Mesothelial cell of epicardium (in vitro differentiated cells): Measurements from ENCODE around the gene PLA2G6. TPM values are rescaled to one million over a fixed set of nuclear protein-coding genes. Genes with fewer than 3 reads are reported as not detected.

Source experiments
- DNase-seq, 2 experiments: peaks; one replicate each; pipeline ENCODE4 v3.0.0; 2021; ENCODE audit warnings: low spot score in 2 of 2; ENCODE audit not compliant: unreplicated experiment in 2 of 2
- H3K27ac Mint-ChIP-seq: 2 replicates; pipeline ENCODE4 v1.8.0; 2021; ENCODE audit warnings: mixed read lengths
- H3K27me3 Mint-ChIP-seq: 2 replicates; pipeline ENCODE4 v1.8.0; 2021; ENCODE audit warnings: low read depth, mixed read lengths
- H3K36me3 Mint-ChIP-seq: 2 replicates; pipeline ENCODE4 v1.8.0; 2021; ENCODE audit warnings: mixed read lengths
- H3K4me1 Mint-ChIP-seq: 2 replicates; pipeline ENCODE4 v1.8.0; 2021; ENCODE audit warnings: mixed read lengths
- H3K4me3 Mint-ChIP-seq: 2 replicates; pipeline ENCODE4 v1.8.0; 2021; ENCODE audit warnings: mild to moderate bottlenecking, moderate library complexity, mixed read lengths
- H3K9me3 Mint-ChIP-seq: 2 replicates; pipeline ENCODE4 v1.8.0; 2021; ENCODE audit warnings: mixed read lengths
- CTCF ChIP-seq: fragments of 200-600 bp; sonication (generic); IDR thresholded peaks from one replicate; pipeline ENCODE4 v1.5.0; 2021; ENCODE audit warnings: antibody characterized with exemption; ENCODE audit not compliant: unreplicated experiment
- total RNA-seq: library from RNA; stranded (reverse); gene quantifications from 3 replicates; pipeline ENCODE4 v1.2.1, GENCODE V29; 2021

The PLA2G6 gene
- total RNA-seq, 1 donor from 2014 or later, result 88.2 TPM

GRCh38 chr22:38221407-38221806 is 39.8 kb upstream of the PLA2G6 start:
- Mint-ChIP-seq H3K4me3 (no peak overlapping the region), H3K9me3 (no peaks in the 10 kb centered on the region), H3K4me1 (peaks cover 28% of the 10 kb centered on the region), H3K27ac (no peak overlapping the region), H3K27me3 (no peaks in the 10 kb centered on the region), H3K36me3 (peaks cover 14% of the 10 kb centered on the region)
- no peak for DNase-seq
- TF ChIP-seq CTCF, result no peak

- H3K27ac Mint-ChIP-seq, result peak overlapping the region; percentile 88
- H3K27me3 Mint-ChIP-seq, result no peaks in the 10 kb centered on the region
- H3K9me3 Mint-ChIP-seq, result no peaks in the 10 kb centered on the region
- no peak overlapping the region for H3K4me3 Mint-ChIP-seq
- no peak for TF ChIP-seq CTCF
- peaks cover 16% of the 10 kb centered on the region for H3K36me3 Mint-ChIP-seq
- no peak for DNase-seq
- H3K4me1 Mint-ChIP-seq, result peaks cover 28% of the 10 kb centered on the region
Measured at GRCh38 chr22:38220653-38221386, 39.2 kb upstream of the PLA2G6 start.

DNA sequence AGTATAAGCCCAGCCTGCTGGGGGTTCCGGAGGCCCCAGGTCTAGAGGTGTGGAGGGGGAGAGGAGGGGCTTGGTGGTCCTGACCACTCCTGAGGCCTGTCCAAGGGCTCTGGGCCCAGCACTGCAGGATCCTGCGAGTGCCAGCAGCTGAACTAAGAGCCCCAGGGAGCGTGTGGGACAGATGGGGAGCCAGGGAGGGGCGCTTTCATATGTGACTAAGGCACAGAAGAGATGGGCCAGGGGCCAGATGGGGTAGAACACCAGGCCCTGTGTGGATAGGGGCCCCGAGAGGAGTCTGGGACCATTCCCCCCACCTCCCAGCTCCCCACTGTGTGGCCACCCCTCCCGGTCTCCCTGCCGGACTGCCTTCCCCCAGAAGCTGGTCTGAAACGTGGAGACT is 38.5 kb upstream of the PLA2G6 start:
- DNase-seq, result no peak
- Mint-ChIP-seq H3K36me3 (peaks cover 12% of the 10 kb centered on the region), H3K27me3 (peaks cover under 1% of the 10 kb centered on the region), H3K27ac (peak overlapping the region; percentile 88), H3K4me1 (peaks cover 31% of the 10 kb centered on the region), H3K4me3 (no peak overlapping the region), H3K9me3 (no peaks in the 10 kb centered on the region)
- TF ChIP-seq CTCF, result no peak

DNA sequence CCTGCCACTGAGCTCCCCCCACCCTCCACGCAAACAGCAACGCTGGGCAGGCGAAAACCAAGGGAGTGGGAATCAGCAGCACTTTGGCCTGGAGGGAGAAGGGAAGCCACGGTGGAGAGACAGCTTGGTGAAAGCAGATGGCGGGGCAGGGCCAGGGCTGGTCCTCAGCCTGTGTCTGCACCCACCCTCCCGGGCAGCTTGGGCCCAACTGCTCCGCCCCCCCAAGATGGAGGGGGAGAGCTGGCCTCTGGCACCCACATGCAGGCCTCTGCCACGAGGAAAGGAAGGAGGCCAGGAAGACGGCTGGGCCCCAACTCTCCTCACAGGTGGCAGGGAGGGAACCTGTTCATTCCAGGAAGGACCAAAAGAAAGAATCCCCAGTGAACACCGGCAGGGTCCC is 38.0 kb upstream of the PLA2G6 start:
- no peak for DNase-seq
- Mint-ChIP-seq H3K27me3 (peaks cover 4% of the 10 kb centered on the region), H3K36me3 (peaks cover 12% of the 10 kb centered on the region), H3K4me3 (no peak overlapping the region), H3K4me1 (peaks cover 35% of the 10 kb centered on the region), H3K9me3 (no peaks in the 10 kb centered on the region), H3K27ac (peak overlapping the region; percentile 99)
- no peak for TF ChIP-seq CTCF

DNA sequence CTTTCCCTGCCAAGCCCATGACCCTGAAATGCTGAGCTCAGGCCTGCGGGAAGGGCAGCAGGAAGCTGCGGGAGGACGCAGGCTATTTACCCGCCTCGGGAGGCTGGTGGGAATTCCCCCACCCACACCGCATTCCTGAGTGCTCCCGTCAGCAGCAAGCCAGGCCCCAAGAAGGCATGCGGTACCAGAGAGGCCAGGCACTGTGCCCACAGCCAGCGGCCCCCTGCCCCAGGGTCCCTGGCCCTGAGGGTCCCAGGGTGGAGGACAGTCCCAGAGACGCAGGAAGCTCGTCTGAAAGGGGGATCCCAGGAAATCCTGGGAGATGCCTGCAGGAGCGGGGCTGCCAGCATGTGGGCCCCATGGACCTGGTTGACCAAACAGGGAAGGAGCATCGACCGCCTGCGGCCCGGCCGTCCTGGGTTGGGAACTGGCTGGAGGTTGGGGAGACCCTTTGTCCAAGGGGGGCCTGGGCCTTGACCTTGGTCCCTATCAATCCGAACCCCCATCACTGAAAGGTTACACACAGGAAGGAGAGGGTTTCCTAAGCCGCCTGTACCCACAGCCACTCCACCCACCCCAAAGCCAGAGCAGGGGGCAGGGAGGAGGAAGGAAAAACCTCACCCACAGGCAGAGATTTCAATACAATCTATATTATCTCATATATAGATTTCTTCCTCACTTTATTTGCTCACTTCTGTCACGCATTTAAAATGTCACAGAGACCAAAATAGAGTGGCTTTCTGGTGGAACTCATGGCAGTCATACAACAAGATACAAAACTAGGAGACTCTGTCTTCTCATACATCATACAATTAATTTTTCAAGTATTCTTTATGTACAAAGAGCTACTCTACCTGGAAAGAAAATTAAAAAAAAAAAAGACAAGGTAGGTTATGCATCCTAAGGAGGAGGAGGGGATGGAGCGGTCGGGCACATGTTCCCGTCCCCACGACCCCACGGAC is 37.3 kb upstream of the PLA2G6 start:
- Mint-ChIP-seq H3K9me3 (no peaks in the 10 kb centered on the region), H3K27me3 (peaks cover 7% of the 10 kb centered on the region), H3K27ac (peak overlapping the region; percentile 99), H3K4me3 (no peak overlapping the region), H3K4me1 (peaks cover 35% of the 10 kb centered on the region), H3K36me3 (peaks cover 12% of the 10 kb centered on the region)
- no peak for TF ChIP-seq CTCF
- DNase-seq, result peak; percentile 77 to 85
